GM18868 (cell line): Measurements from ENCODE around the gene TSPOAP1.

Experiments used
- ATAC-seq: cut with Tn5 transposase; IDR thresholded peaks from one replicate; pipeline ENCODE4 v1.9.1; 2021; ENCODE audit warnings: mild to moderate bottlenecking, moderate library complexity; ENCODE audit not compliant: unreplicated experiment

TSPOAP1 gene

DNA sequence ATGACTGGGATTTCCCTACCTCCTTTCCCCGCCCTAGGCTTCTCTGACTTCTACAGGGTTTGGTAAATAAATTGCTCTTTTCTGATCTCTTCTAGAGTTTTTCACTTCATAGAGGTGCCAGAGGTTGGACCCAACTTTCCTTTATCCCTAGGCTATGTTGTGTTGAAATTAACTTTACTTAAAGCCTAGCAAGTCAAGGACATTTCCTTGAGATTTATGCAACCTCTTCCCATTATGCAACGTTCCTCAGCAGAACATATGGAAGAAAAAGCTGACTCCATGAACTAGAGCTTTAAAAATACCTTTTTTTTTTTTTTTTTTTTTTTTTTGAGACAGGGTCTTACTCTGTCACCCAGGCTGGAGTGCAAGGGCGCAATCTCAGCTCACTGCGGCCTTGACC, 63.3 kb downstream of the TSPOAP1 start:
- no peak for ATAC-seq

DNA sequence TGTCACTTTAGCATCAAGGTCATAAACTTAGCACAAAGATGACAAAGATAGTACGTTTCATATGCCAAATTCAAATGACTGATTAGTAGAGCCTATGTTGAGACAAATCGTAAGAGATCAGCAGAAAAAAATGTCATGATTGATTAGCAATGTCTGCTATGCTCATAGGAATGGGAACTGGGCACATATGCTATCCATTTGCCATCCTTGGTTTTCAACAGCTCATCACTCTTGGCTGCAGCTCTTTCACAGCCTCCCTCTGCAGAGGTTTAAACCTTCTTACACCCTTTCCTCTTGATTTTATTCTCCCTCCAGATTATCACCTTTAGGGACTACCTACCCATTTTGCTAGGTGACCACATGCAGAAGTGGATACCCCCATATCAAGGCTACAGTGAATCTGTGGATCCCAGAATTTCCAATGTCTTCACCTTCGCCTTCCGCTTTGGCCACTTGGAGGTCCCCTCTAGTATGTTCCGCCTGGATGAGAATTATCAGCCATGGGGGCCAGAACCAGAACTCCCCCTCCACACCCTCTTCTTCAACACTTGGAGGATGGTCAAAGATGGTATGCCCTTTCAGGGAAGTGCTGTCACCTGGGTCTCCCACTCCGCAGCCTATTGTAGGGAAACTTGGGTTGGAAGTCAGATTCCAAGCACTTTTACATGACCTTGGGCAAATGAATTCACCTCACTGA, 64.0 kb downstream of the TSPOAP1 start:
- ATAC-seq = no peak

DNA sequence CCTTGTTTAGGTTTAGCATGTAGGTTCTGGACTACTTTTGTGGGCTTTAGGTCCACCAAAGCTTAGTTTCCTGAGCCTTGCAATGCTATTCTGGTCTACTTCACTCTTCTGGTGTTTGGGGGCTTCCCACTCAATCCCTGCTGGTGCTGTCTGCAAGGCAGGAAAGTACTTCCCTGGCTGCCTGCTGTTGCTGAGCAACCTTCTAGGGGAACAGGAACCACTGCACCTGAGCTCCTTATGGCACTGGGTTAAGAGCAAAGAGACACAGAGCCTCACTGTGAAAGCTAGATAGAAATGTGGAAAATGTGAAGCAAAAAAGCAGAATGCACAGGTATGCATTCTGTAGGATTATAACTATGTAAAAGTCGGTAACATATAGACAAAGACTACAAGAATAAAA, 64.8 kb downstream of the TSPOAP1 start:
- ATAC-seq = no peak

- ATAC-seq = no peak
Observed at GRCh38 chr17:58262149-58262548, 66.4 kb downstream of the TSPOAP1 start.

DNA sequence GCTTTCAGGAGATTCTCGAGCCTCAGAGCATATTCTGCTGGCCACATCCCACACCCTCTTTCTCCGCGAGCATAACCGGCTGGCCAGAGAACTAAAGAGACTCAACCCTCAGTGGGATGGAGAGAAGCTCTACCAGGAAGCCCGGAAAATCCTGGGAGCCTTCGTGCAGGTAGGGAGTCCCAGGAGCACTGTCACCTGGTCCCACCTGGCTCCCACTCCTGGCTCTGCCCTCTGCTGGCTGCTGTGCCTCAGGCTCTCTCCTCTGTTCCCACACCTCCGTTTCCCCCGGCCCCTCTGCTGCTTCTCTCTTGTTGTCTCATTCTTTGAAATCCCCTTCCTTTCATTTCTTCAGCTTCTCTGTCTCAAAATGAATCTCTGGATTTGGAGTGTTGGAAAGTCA, 73.8 kb downstream of the TSPOAP1 start:
- no peak for ATAC-seq

GRCh38 chr17:58253082-58253481, 75.5 kb downstream of the TSPOAP1 start:
- no peak for ATAC-seq

DNA sequence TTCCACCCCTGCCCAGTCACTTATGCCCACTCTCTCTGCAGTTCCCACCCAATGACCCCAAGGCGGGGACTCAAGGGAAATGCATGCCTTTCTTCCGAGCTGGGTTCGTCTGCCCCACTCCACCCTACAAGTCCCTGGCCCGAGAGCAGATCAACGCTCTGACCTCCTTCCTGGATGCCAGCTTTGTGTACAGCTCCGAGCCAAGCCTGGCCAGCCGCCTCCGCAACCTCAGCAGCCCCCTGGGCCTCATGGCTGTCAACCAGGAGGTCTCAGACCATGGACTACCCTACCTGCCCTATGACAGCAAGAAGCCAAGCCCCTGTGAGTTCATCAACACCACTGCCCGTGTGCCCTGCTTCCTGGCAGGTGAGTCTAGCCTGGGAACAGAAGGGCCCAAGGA, 76.5 kb downstream of the TSPOAP1 start:
- ATAC-seq = no peak
